Pancreas (tissue), 10 donors: Measurements from ENCODE around the gene SRP72. TPM values are rescaled to one million over a fixed set of nuclear protein-coding genes. Genes with fewer than 3 reads are reported as not detected.

ENCODE experiments used
- ATAC-seq, 4 donors: fragments of 200-7000 bp; cut with Tn5 transposase; one replicate each; pipeline versions ENCODE4 v1.8.0 to v1.9.1; 2020; ENCODE audit warnings: mild to moderate bottlenecking in 4 of 4, moderate library complexity in 4 of 4
- DNase-seq, 6 donors: peaks; one replicate each; pipeline ENCODE4 v3.0.0-alpha.2; 2020
- FAIRE-seq: peaks from 2 replicates; lab custom pipeline; 2012; peaks lifted over from hg19 to GRCh38; lab: Jason Lieb, UNC
- H3K27ac ChIP-seq, 4 donors: fragments of 200-600 bp; sonication (generic); 1 replicate in 3 of 4; 2 replicates in 1 of 4; pipeline versions ENCODE4 v1.5.0 to v1.8.0; 2020
- H3K27me3 ChIP-seq, 4 donors: fragments of 200-600 bp; one replicate each; pipeline ENCODE4 v1.8.0; 2021
- H3K36me3 ChIP-seq, 3 donors: fragments of 200-600 bp; sonication (generic) in 1 of 3; one replicate each; pipeline versions ENCODE4 v1.5.0 to v1.8.0; 2020 to 2021
- H3K4me1 ChIP-seq, 3 donors: fragments of 200-600 bp; one replicate each; pipeline ENCODE4 v1.8.0; 2021
- H3K4me3 ChIP-seq, 4 donors: fragments of 200-600 bp; sonication (generic) in 2 of 4; one replicate each; pipeline versions ENCODE4 v1.5.0 to v1.8.0; 2020 to 2021
- H3K9me3 ChIP-seq, 4 donors: fragments of 200-600 bp; one replicate each; pipeline ENCODE4 v1.8.0; 2021
- CTCF ChIP-seq, 4 donors: fragments of 200-600 bp; sonication (generic) in 3 of 4; IDR thresholded peaks; one replicate each; pipeline versions ENCODE4 v1.5.0 to v1.8.0; 2021; ENCODE audit warnings: antibody characterized with exemption in 4 of 4
- WGBS, 2 donors: extraction: QIAGEN DNeasy Blood & Tissue Kit; methylation state at CpG; one replicate each; pipeline ENCODE4 v1.1.7; 2013; 5-methylcytosine and 5-hydroxymethylcytosine counted together
- intact Hi-C, 3 donors: fragments of 100-400 bp; cut with DNase I; formaldehyde crosslinking; loops; one replicate each; pipeline versions ENCODE4 v1.11.1 to v1.14.2; 2022
- polyA plus RNA-seq, 2 donors: library from polyadenylated mRNA; stranded (reverse); fragments of 200-250 nt; gene quantifications; one replicate each; pipeline ENCODE4 v1.2.3, GENCODE V29; 2013
- total RNA-seq, 6 donors: library from RNA; stranded (reverse); fragmentation: NEBNext Ultra II Directional in 4 of 6; extraction: Animal tissue kit (Norgen Biotek cat#: 25700) in 4 of 6; gene quantifications; one replicate each; pipeline versions ENCODE4 v1.2.1 to v1.2.4, GENCODE V29; 2021 to 2023
- donor health status: healthy with polysubstance abuse.
- donor health status: DM: no; HTN: no; CAD: no; lungs with moderate emphysema.
- donor health status: DM: no; HTN: no; CAD: no.
- donor health status: control.
- donor health status: control.
- donor health status: Bipolar disorder and iron deficiency.
- donor health status: DM: yes; HTN: yes; CAD: no.
- donor health status: DM: no; HTN: no; CAD: no.
- donor health status: DM: no; HTN: no; CAD: no.
- donor health status: DM: yes; HTN: yes; CAD: no.

Gene SRP72
- total and polyA plus RNA-seq, 8 donors = 20.8 to 103 (median 64.8) TPM

GRCh38 chr4:56535915-56536314, 68.5 kb downstream of the SRP72 start:
- H3K36me3 ChIP-seq = no peaks in the 10 kb centered on the region
- no peak for TF ChIP-seq CTCF (IDR thresholded peaks at IDR 0.05)
- intact Hi-C loops = no loop called here
- H3K9me3 ChIP-seq = no peaks in the 10 kb centered on the region
- no peak overlapping the region for H3K4me3 ChIP-seq
- WGBS, 2 donors = 72 to 79% methylated on average over 7 of the region's 7 CpGs
- peaks cover 0 to 8% (median 0%) of the 10 kb centered on the region in 4 donors for H3K27me3 ChIP-seq
- no peak overlapping the region for H3K27ac ChIP-seq
- ATAC-seq (no peak), FAIRE-seq (no peak), DNase-seq (no peak)
- peaks cover 0 to 2% (median 0%) of the 10 kb centered on the region in 3 donors for H3K4me1 ChIP-seq

- H3K27me3 ChIP-seq = peaks cover 0 to 8% (median 2%) of the 10 kb centered on the region in 4 donors
- no peak for DNase-seq
- ATAC-seq = no peak
- no peaks in the 10 kb centered on the region for H3K4me1 ChIP-seq
- WGBS, 2 donors = 90 to 100% methylated on average over 1 of the region's 1 CpG
- no peak for TF ChIP-seq CTCF (IDR thresholded peaks at IDR 0.05)
- no peak overlapping the region for H3K27ac ChIP-seq
- intact Hi-C loops = no loop called here
- H3K9me3 ChIP-seq = no peaks in the 10 kb centered on the region
- no peaks in the 10 kb centered on the region for H3K36me3 ChIP-seq
- FAIRE-seq = no peak
- H3K4me3 ChIP-seq = no peak overlapping the region
Measured at GRCh38 chr4:56537147-56537546, 69.7 kb downstream of the SRP72 start.

GRCh38 chr4:56540826-56541225, 73.4 kb downstream of the SRP72 start:
- Histone ChIP-seq H3K27ac (no peak overlapping the region), H3K4me1 (no peaks in the 10 kb centered on the region), H3K9me3 (no peaks in the 10 kb centered on the region), H3K27me3 (peaks cover 0 to 4% (median 0%) of the 10 kb centered on the region in 4 donors), H3K36me3 (no peaks in the 10 kb centered on the region), H3K4me3 (no peak overlapping the region)
- no peak for TF ChIP-seq CTCF (IDR thresholded peaks at IDR 0.05)
- 87 to 92% methylated on average over 4 of the region's 4 CpGs for WGBS, 2 donors
- intact Hi-C loops = loop anchor here in 1 of 3 donors (10.0 kb wide), 1 partner anchor 116 kb away; no protein-coding TSS in a partner anchor
- DNase-seq = no peak
- no peak for FAIRE-seq
- no peak for ATAC-seq

- no peak for FAIRE-seq
- WGBS, 2 donors = 1% methylated on average over 33 of the region's 33 CpGs
Measured at GRCh38 chr4:56544573-56545131, 77.2 kb downstream of the SRP72 start.

More at GRCh38 chr4:56544573-56545131, 77.2 kb downstream of the SRP72 start:
- H3K27me3 ChIP-seq = peaks cover 0 to 4% (median 0%) of the 10 kb centered on the region in 4 donors
- H3K4me1 ChIP-seq = no peaks in the 10 kb centered on the region
- H3K4me3 ChIP-seq = peak overlapping the region in 2 of 4 donors; percentile 33 to 37
- peak; percentile 99 to 100 (median 100) for ATAC-seq
- DNase-seq = peak; percentile 86 to 99 (median 94)
- no peaks in the 10 kb centered on the region for H3K36me3 ChIP-seq
- H3K9me3 ChIP-seq = no peaks in the 10 kb centered on the region
- no peak overlapping the region for H3K27ac ChIP-seq
- peak; percentile 96 to 99 (median 98) for TF ChIP-seq CTCF (IDR thresholded peaks at IDR 0.05)
- intact Hi-C loops = loop anchor here in 1 of 3 donors (10.0 kb wide), 1 partner anchor 120 kb away; no protein-coding TSS in a partner anchor
